A673 (cell line): ENCODE measurements around the gene ADAMTS19.

Experiments used
- CTCF ChIP-seq: fragments of 300-800, 200-600 bp; sonication (generic); conservative IDR thresholded peaks from 2 replicates; pipeline ENCODE4 v1.5.1; 2017; ENCODE audit warnings: low read depth, mild to moderate bottlenecking, antibody characterized with exemption, low read length, moderate library complexity, mixed read lengths
- EZH2 ChIP-seq: fragments of 200-600 bp; sonication (generic); IDR thresholded peaks from 2 replicates; pipeline ENCODE4 v1.6.1; 2017; ENCODE audit warnings: borderline replicate concordance, low read depth, mild to moderate bottlenecking, mixed read lengths, antibody characterized with exemption, low read length; ENCODE audit not compliant: poor library complexity, severe bottlenecking

- TF ChIP-seq CTCF (no peak), EZH2 (no peak)
Measured at GRCh38 chr5:129716235-129716634, 256.1 kb downstream of the ADAMTS19 start.
